WTC11 (cell line): ENCODE results near the gene SIGLEC11. TPM values are rescaled to one million over a fixed set of nuclear protein-coding genes. Genes with fewer than 3 reads are reported as not detected.

Experiments
- ATAC-seq: fragments of 200-7000 bp; cut with Tn5 transposase; 2 replicates; pipeline ENCODE4 v1.10.0; 2021; ENCODE audit warnings: mild to moderate bottlenecking, moderate library complexity
- CTCF ChIA-PET: fragments of 300-600 bp; sonication (Branson Sonifier 250); formaldehyde crosslinking; loops from one replicate; lab custom pipeline; 2021; ENCODE audit warnings: antibody characterized with exemption; lab: Charles Lee
- POLR2A ChIA-PET: fragments of 350-600 bp; sonication (Branson Sonifier 250); formaldehyde crosslinking; loops from one replicate; lab custom pipeline; 2021; ENCODE audit warnings: antibody characterized with exemption; lab: Charles Lee
- DNase-seq: peaks from one replicate; pipeline ENCODE4 v3.0.0; 2021; ENCODE audit warnings: low spot score
- H3K27ac Mint-ChIP-seq: 2 replicates; pipeline ENCODE4 v1.8.0; 2021; ENCODE audit warnings: mixed read lengths
- H3K27me3 Mint-ChIP-seq: 2 replicates; pipeline ENCODE4 v1.8.0; 2021; ENCODE audit warnings: low read depth, mild to moderate bottlenecking, moderate library complexity, mixed read lengths
- H3K36me3 Mint-ChIP-seq: 2 replicates; pipeline ENCODE4 v1.8.0; 2021; ENCODE audit warnings: mixed read lengths
- H3K4me1 Mint-ChIP-seq: 2 replicates; pipeline ENCODE4 v1.8.0; 2022; ENCODE audit warnings: mixed read lengths
- H3K4me3 Mint-ChIP-seq: 2 replicates; pipeline ENCODE4 v1.8.0; 2021; ENCODE audit warnings: mild to moderate bottlenecking, moderate library complexity, mixed read lengths
- H3K9me3 Mint-ChIP-seq: 2 replicates; pipeline ENCODE4 v1.8.0; 2021; ENCODE audit warnings: mixed read lengths
- AR ChIP-seq: fragments of 250-450 bp; sonication (Bioruptor Pico); IDR thresholded peaks from 2 replicates; pipeline ENCODE4 v1.9.0; 2021; ENCODE audit warnings: mild to moderate bottlenecking
- ARID4B ChIP-seq: sonication (generic); formaldehyde crosslinking; IDR thresholded peaks from 2 replicates; pipeline ENCODE4 v1.8.0; 2023; ENCODE audit warnings: missing genetic modification reagents, mild to moderate bottlenecking, borderline replicate concordance
- CTCF ChIP-seq: fragments of 200-600 bp; IDR thresholded peaks from 2 replicates; pipeline ENCODE4 v1.8.0; 2022; ENCODE audit warnings: antibody characterized with exemption
- ERG ChIP-seq: fragments of 250-450 bp; sonication (Bioruptor Pico); IDR thresholded peaks from 2 replicates; pipeline ENCODE4 v1.8.0; 2021; ENCODE audit warnings: mild to moderate bottlenecking
- GABPB1 ChIP-seq: sonication (generic); formaldehyde crosslinking; IDR thresholded peaks from 2 replicates; pipeline ENCODE4 v1.8.1; 2023; ENCODE audit warnings: mild to moderate bottlenecking, missing genetic modification reagents
- HMGA2 ChIP-seq: fragments of 250-450 bp; sonication (Bioruptor Pico); IDR thresholded peaks from 2 replicates; pipeline ENCODE4 v1.4.0; 2021; ENCODE audit warnings: mild to moderate bottlenecking, moderate library complexity
- MLX ChIP-seq: sonication (generic); formaldehyde crosslinking; IDR thresholded peaks from 2 replicates; pipeline ENCODE4 v1.8.1; 2023; ENCODE audit warnings: mild to moderate bottlenecking, missing genetic modification reagents, moderate library complexity
- MXD4 ChIP-seq: fragments of 250-450 bp; sonication (Bioruptor Pico); IDR thresholded peaks from 2 replicates; pipeline ENCODE4 v1.8.0; 2021; ENCODE audit warnings: mild to moderate bottlenecking, moderate library complexity, borderline replicate concordance
- NR1H2 ChIP-seq: sonication (generic); formaldehyde crosslinking; IDR thresholded peaks from 2 replicates; pipeline ENCODE4 v1.9.0; 2021; ENCODE audit warnings: mild to moderate bottlenecking, moderate library complexity, missing genetic modification reagents
- SOX15 ChIP-seq: fragments of 250-450 bp; sonication (Bioruptor Pico); IDR thresholded peaks from 2 replicates; pipeline ENCODE4 v1.9.0; 2021; ENCODE audit warnings: mild to moderate bottlenecking
- STAT6 ChIP-seq: sonication (generic); formaldehyde crosslinking; conservative IDR thresholded peaks from 2 replicates; pipeline ENCODE4 v1.8.1; 2023; ENCODE audit warnings: mild to moderate bottlenecking, low read depth, missing genetic modification reagents, moderate library complexity
- TEAD4 ChIP-seq: sonication (generic); formaldehyde crosslinking; IDR thresholded peaks from 2 replicates; pipeline ENCODE4 v1.8.0; 2022; ENCODE audit warnings: mild to moderate bottlenecking, missing genetic modification reagents
- ZNF232 ChIP-seq: sonication (generic); formaldehyde crosslinking; IDR thresholded peaks from 2 replicates; pipeline ENCODE4 v1.8.0; 2022; ENCODE audit warnings: mild to moderate bottlenecking, missing genetic modification reagents
- total RNA-seq: library from RNA; stranded (reverse); gene quantifications from 3 replicates; pipeline ENCODE4 v1.2.3, GENCODE V29; 2021

Gene SIGLEC11
- total RNA-seq, 1 experiment from 2014 or later: not detected

- TF ChIP-seq STAT6 (no peak), ERG (CRISPR knock-in tag) (peak; percentile 89; the same call in 1 of the 2 replicates), GABPB1 (CRISPR knock-in tag) (no peak)
These were observed 31.1 kb downstream of the SIGLEC11 start (continued) for GRCh38 chr19:49929611-49930482.

GRCh38 chr19:49929121-49929610, 31.8 kb downstream of the SIGLEC11 start, which contains the start of the genes ATF5 and NUP62:
Gene ATF5 (plus strand): TSS chr19:49929205. CDS start chr19:49930851, 1,646 bp downstream.
Gene NUP62 (minus strand): TSS chr19:49929504. CDS start chr19:49909807, 19,697 bp downstream.
- ATAC-seq (peak; percentile 24), DNase-seq (peak; percentile 88)
- peaks cover 24% of the 10 kb centered on the region for H3K36me3 Mint-ChIP-seq
- peak within 1 kb of the TSS; percentile 99 for H3K4me3 Mint-ChIP-seq
- CTCF ChIA-PET: interaction anchor here (0.6 to 1.8 kb wide), 8 partner anchors 9 to 404 kb away, joined by 3 to 11 read pairs (median 7); no protein-coding TSS in a partner anchor
- H3K4me1 Mint-ChIP-seq: peaks cover 25% of the 10 kb centered on the region
- H3K27ac Mint-ChIP-seq: peak within 1 kb of the TSS; percentile 99
- POLR2A ChIA-PET: interaction anchor here (0.6 to 2.2 kb wide), 11 partner anchors 10 to 404 kb away, joined by 3 to 11 read pairs (median 4); partner anchors contain the start of genes AKT1S1 and TBC1D17
- no peaks in the 10 kb centered on the region for H3K9me3 Mint-ChIP-seq
- H3K27me3 Mint-ChIP-seq: peaks cover 4% of the 10 kb centered on the region; the same call in 1 of the 2 replicates
- TF ChIP-seq HMGA2 (no peak), CTCF (no peak), ARID4B (CRISPR knock-in tag) (0 out of 2 replicates have a peak, but pooled peaks have one; percentile 41), TEAD4 (no peak), ZNF232 (CRISPR knock-in tag) (0 out of 2 replicates have a peak, but pooled peaks have one; percentile 15), NR1H2 (CRISPR knock-in tag) (no peak; the same call in 1 of the 2 replicates), STAT6 (no peak), SOX15 (no peak), MXD4 (CRISPR knock-in tag) (no peak), GABPB1 (CRISPR knock-in tag) (peak; percentile 57; the same call in 1 of the 2 replicates), MLX (CRISPR knock-in tag) (no peak), AR (CRISPR knock-in tag) (no peak), ERG (CRISPR knock-in tag) (no peak)
